ENCODE measurements around the gene TERT.
"Not testable (repeated sequence)": the region's sequence is repeated elsewhere in the genome, so short reads cannot be mapped to it uniquely, and the experiment has no call there.

TERT gene

DNA sequence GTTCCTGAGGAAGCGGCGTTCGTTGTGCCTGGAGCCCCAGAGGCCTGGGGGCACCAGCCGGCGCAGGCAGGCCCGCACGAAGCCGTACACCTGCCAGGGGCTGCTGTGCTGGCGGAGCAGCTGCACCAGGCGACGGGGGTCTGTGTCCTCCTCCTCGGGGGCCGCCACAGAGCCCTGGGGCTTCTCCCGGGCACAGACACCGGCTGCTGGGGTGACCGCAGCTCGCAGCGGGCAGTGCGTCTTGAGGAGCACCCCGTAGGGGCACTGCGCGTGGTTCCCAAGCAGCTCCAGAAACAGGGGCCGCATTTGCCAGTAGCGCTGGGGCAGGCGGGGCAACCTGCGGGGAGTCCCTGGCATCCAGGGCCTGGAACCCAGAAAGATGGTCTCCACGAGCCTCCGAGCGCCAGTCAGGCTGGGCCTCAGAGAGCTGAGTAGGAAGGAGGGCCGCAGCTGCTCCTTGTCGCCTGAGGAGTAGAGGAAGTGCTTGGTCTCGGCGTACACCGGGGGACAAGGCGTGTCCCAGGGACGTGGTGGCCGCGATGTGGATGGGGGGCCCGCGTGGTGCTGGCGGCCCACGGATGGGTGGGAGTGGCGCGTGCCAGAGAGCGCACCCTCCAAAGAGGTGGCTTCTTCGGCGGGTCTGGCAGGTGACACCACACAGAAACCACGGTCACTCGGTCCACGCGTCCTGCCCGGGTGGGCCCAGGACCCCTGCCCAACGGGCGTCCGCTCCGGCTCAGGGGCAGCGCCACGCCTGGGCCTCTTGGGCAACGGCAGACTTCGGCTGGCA lies 1.3 kb downstream of the TERT start:
- DNase-seq = no peak

DNA sequence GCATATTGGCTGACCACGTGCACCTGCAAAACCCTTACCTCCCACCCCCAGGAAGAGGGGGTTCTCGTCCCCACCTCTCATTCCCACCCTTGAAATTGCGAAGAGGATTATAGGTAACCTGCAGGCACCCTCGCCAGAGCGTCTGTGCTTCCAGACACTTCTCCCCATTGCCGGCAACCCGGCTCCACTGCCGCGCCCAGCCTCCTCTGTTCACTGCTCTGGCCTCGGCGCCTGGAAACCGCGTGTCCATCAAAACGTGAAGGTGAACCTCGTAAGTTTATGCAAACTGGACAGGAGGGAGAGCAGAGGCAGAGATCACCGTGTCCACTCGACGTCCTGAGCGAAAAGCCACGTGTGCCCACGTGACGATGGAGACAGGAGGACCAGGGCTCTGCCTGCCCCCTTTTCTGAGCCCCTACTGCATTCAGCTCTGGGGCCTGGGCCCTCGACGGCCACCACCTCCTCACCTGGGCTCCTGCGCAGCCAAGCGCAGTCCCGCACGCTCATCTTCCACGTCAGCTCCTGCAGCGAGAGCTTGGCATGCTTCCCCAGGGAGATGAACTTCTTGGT lies 1.9 kb downstream of the TERT start:
- DNase-seq = no peak

DNA sequence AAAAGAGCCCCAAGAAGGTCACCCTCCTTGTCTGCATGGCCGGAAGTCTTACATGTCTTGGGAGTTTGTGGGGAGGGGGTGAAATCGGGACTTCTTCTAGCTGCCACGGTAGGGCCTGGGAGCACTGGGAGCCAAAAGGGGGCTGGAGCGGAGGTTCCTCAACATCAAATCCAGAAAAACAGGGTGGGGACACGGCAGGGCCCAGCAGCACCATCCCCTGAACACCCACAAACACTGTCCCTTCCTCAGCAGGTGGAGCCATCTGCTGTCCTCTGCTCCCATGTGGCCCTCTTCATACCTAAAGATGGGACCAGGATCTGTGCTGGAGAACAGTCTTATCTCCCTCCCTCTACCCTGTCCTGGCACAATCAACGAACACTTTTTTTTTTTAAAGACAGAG lies 2.7 kb downstream of the TERT start:
- DNase-seq = no peak

DNA sequence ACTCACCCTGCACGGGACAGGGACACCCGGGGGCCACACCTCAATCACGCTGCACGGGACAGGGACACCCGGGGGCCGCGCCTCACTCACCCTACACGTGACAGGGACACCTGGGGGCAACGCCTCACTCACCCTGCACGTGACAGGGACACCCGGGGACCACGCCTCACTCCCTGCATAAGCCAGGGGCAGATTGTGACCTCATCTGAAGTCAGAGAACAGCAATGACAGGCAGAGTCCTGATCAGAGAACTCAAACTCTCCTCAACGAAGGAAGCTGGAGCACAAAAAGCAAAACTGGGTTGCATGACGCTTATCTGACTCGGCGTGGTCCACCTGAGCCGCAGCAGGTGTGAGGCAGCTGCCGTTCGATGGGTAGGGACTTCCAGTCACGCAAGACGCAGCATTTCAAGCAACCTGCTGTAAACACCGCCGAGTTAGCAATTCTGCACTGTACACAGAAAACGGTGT lies 3.2 kb downstream of the TERT start:
- no peak for DNase-seq

GRCh38 chr5:1290956-1291355 lies 3.9 kb downstream of the TERT start:
- not testable (repeated sequence) for DNase-seq

DNA sequence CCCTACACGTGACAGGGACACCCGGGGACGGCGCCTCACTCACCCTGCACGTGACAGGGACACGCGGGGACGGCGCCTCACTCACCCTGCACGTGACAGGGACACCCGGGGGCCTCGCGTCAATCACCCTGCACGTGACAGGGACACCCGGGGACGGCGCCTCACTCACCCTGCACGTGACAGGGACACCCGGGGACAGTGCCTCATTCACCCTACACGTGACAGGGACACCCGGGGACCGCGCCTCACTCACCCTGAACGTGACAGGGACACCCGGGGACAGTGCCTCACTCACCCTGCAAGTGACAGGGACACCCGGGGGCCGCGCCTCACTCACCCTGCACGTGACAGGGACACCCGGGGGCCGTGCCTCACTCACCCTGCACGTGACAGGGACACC lies 5.3 kb downstream of the TERT start:
- DNase-seq = not testable (repeated sequence)

GRCh38 chr5:1288439-1289335 lies 6.2 kb downstream of the TERT start:
- DNase-seq = no peak

DNA sequence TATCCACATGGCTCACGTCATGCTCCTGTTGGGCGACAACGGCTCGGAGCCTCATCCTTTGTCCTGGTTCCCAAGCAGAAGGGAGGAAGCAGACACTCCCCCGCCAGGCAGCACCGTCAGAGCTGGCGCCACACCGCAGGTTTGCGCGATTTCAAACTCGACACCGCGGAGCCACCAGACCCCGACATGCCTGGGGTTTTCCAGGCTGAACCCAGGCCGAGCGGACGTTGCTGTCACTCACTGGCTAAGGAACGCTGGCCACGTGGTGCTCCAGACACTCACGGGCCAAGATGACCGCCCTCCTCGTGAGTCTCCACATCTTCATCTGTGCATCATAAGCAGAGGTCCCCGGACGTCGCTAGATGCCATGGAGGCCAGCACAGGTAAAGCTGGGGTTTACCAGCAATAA lies 9.0 kb downstream of the TERT start:
- DNase-seq = no peak

- no peak for DNase-seq
Measured at GRCh38 chr5:1285141-1285540, 9.7 kb downstream of the TERT start.

DNA sequence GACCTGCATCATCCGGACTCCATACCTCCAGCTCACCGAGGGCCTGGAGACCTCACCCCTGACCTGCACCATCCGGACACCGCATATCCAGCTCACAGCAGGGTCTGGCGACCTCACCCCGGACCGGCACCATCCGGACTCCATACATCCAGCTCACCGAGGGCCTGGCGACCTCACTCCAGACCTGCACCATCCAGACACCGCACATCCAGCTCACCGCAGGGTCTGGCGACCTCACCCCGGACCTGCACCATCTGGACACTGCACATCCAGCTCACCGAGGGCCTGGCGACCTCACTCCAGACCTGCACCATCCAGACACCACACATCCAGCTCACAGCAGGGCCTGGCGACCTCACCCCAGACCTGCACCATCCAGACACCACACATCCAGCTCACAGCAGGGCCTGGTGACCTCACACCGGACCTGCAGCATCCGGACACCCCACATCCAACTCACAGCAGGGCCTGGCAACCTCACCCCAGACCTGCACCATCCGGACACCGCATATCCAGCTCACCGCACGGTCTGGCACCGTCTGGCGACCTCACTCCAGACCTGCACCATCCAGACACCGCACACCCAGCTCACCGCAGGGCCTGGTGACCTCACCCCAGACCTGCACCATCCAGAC lies 10.4 kb downstream of the TERT start:
- DNase-seq = not testable (repeated sequence)

- not testable (repeated sequence) for DNase-seq
Measured at GRCh38 chr5:1283729-1284041, 11.2 kb downstream of the TERT start.

DNA sequence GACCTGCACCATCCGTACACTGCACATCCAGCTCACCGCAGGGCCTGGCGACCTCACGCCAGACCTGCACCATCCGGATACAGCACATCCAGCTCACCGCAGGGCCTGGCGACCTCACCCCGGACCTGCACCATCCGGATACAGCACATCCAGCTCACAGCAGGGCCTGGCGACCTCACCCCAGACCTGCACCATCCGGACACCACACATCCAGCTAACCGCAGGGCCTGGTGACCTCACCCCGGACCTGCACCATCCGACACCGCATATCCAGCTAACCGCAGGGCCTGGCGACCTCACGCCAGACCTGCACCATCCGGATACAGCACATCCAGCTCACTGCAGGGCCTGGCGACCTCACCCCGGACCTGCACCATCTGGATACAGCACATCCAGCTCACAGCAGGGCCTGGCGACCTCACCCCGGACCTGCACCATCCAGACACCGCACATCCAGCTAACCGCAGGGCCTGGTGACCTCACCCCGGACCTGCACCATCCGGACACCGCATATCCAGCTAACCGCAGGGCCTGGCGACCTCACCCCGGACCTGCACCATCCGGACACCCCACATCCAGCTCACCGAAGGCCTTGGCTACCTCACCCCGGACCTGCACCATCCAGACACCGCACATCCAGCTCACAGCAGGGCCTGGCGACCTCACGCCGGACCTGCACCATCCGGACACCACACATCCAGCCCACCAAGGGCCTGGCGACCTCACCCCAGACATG lies 11.7 kb downstream of the TERT start:
- not testable (repeated sequence) for DNase-seq

DNA sequence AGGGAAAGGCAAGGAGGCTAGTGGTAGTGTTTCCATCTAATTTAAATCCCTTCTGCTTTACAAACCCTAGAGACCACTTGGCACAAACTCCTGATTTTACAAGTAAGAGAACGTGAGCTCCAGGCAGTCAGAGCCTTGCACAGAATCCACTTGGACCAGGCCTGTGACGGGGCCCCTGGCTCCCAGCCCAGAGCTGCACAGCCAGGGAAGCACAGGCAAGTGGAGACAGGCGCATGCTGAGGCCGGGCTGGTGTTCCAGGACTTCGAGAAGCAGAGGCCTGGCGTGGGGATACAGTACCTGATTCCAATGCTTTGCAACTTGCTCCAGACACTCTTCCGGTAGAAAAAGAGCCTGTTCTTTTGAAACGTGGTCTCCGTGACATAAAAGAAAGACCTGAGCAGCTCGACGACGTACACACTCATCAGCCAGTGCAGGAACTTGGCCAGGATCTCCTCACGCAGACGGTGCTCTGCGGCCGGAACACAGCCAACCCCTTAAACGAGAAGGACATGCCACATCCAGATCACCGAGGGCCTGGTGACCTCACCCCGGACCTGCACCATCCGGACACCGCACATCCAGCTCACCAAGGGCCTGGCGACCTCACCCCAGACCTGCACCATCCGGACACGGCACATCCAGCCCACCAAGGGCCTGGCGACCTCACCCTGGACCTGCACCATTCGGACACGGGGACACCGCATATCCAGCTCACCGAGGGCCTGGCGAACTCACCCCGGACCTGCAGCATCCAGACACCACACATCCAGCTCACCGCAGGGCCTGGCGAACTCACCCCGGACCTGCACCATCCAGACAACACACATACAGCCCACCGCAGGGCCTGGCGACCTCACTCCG lies 12.5 kb downstream of the TERT start:
- no peak for DNase-seq

- DNase-seq = no peak
Measured at GRCh38 chr5:1281038-1281882, 13.6 kb downstream of the TERT start.

DNA sequence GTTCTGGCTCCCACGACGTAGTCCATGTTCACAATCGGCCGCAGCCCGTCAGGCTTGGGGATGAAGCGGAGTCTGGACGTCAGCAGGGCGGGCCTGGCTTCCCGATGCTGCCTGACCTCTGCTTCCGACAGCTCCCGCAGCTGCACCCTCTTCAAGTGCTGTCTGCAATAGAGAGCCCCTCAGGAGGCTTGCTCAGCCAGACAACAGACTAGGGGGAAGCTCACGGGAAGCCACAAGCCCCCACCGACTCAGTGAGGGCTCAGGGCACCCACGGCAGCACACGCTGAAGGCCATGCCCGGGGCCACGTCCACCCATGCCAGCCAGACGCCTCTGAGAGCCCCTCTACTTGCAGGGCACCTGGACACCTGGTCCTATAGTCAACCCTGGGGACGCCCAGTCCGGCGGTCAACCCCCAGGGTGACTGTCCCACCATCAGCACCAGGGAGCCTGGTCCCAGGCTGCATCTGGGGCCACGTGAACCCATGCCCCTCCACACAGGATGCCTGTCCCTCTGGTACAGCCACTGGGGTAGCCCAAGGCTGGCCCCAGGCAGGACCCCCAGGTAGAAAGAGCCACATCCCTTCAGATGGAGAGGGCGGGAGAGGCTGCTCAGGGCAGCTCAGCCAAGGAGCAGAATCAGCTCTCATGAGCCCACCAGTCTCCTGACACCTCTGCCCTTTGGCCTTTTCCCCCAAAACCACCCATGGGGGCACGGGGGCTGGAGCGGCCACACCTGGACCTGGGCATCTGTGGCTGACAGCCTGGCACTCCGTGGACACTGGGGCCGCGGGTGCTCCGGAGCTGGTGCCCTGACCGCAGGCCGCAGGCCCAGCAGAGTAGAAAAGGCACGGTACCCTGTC lies 14.5 kb downstream of the TERT start:
- DNase-seq = no peak

GRCh38 chr5:1279443-1280151 lies 15.3 kb downstream of the TERT start:
- DNase-seq = no peak

GRCh38 chr5:1278656-1279442 lies 16.0 kb downstream of the TERT start:
- DNase-seq = no peak

DNA sequence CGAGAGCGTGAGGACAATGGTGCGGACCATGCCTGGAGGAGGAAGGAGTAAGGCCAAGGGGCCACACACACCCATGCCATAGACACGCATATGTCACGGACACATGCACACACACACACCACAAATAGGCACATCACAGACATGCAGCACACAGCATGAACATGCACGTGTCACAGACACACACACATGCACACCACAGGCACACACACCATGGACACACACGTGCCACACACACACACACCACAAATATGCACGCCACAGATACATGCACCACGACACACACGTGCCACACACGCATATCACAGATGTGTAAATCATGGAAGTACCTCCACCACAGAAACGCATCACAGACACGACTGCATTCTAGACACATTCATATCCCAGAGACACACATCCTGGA lies 16.7 kb downstream of the TERT start:
- DNase-seq = no peak

All from stimulated activated CD4-positive, alpha-beta T cell treated with anti-CD3 and anti-CD28 coated beads, Interleukin-4, amount 100 ng/mL, for 1 hour (primary cell).